Lung (tissue), 12 donors: ENCODE results near the gene PAK4. TPM values are rescaled to one million over a fixed set of nuclear protein-coding genes. Genes with fewer than 3 reads are reported as not detected.
A peak's percentile ranks its signal among the peaks of the same experiment; 100 is the strongest.

Experiments
- ATAC-seq: fragments of 200-7000 bp; cut with Tn5 transposase; one replicate; pipeline ENCODE4 v1.9.1; 2020; ENCODE audit warnings: moderate number of reproducible peaks; ENCODE audit not compliant: insufficient read depth, low FRiP score
- DNase-seq, 3 donors: peaks; one replicate each; pipeline ENCODE4 v3.0.0-alpha.2; 2013 to 2017
- H3K27ac ChIP-seq, 2 donors: one replicate each; pipeline ENCODE4 v1.5.1; 2013; ENCODE audit warnings: mild to moderate bottlenecking in 2 of 2, moderate library complexity in 2 of 2, control low read depth in 1 of 2, inconsistent platforms in 1 of 2, low read depth in 1 of 2, low read length in 1 of 2
- H3K27me3 ChIP-seq, 3 donors: one replicate each; pipeline ENCODE4 v1.5.1; 2013; ENCODE audit warnings: low read length in 2 of 3; ENCODE audit not compliant: control insufficient read depth in 3 of 3, insufficient read depth in 3 of 3
- H3K36me3 ChIP-seq, 4 donors: one replicate each; pipeline ENCODE4 v1.5.1; 2013; ENCODE audit warnings: low read length in 4 of 4, mild to moderate bottlenecking in 1 of 4, moderate library complexity in 1 of 4; ENCODE audit not compliant: control insufficient read depth in 4 of 4, insufficient read depth in 4 of 4
- H3K4me1 ChIP-seq, 5 donors: one replicate each; pipeline ENCODE4 v1.5.1; 2013; ENCODE audit warnings: low read length in 5 of 5, mild to moderate bottlenecking in 2 of 5, moderate library complexity in 1 of 5; ENCODE audit not compliant: control insufficient read depth in 5 of 5, insufficient read depth in 5 of 5
- H3K4me3 ChIP-seq: one replicate; pipeline ENCODE4 v1.5.1; 2013; ENCODE audit warnings: mild to moderate bottlenecking, control low read depth, moderate library complexity
- H3K9ac ChIP-seq, 2 donors: one replicate each; pipeline ENCODE4 v1.5.1; 2013; ENCODE audit warnings: low read length in 2 of 2, control low read depth in 1 of 2; ENCODE audit not compliant: insufficient read depth in 1 of 2
- H3K9me3 ChIP-seq, 4 donors: one replicate each; pipeline ENCODE4 v1.5.1; 2013; ENCODE audit warnings: low read length in 3 of 4, mild to moderate bottlenecking in 1 of 4, moderate library complexity in 1 of 4; ENCODE audit not compliant: control insufficient read depth in 4 of 4, insufficient read depth in 3 of 4
- CTCF ChIP-seq: IDR thresholded peaks from 2 replicates; pipeline ENCODE4 v1.5.1; 2012; ENCODE audit warnings: mild to moderate bottlenecking; ENCODE audit errors: control extremely low read depth, extremely low read depth
- WGBS, 2 donors: extraction: QIAGEN DNeasy Blood & Tissue Kit; methylation state at CpG; one replicate each; pipeline ENCODE4 v1.1.7; 2013; 5-methylcytosine and 5-hydroxymethylcytosine counted together
- polyA plus RNA-seq, 2 donors: library from polyadenylated mRNA; stranded (reverse); fragments of 200-250 nt; gene quantifications; one replicate each; pipeline ENCODE4 v1.2.1, GENCODE V29; 2013
- total RNA-seq, 2 donors: library from RNA; depleted of rRNA in 1 of 2; stranded (reverse); fragments of >200 nt in 1 of 2; gene quantifications; one replicate each; pipeline ENCODE4 v1.2.1, GENCODE V29; 2014 to 2021
- donor health status: control.
- donor health status: control.
- donor health status: Bipolar disorder and iron deficiency.
- donor health status: healthy.
- donor health status: DM: yes; HTN: yes; CAD: no.

The PAK4 gene
- total and polyA plus RNA-seq, 4 donors, result 23.2 to 60.8 (median 36.7) TPM

GRCh38 chr19:39195755-39196154 is 70.2 kb downstream of the PAK4 start:
- Histone ChIP-seq H3K4me3 (no peak overlapping the region), H3K4me1 (peaks cover 0 to 3% (median 0%) of the 10 kb centered on the region in 5 donors), H3K27me3 (peaks cover 0 to 24% (median 14%) of the 10 kb centered on the region in 3 donors), H3K9ac (no peak overlapping the region), H3K36me3 (no peaks in the 10 kb centered on the region), H3K9me3 (no peaks in the 10 kb centered on the region), H3K27ac (no peak overlapping the region)
- DNase-seq, result peak in 1 of 3 donors; percentile 21
- no peak for TF ChIP-seq CTCF
- 31 to 39% methylated on average over 9 of the region's 9 CpGs for WGBS, 2 donors
- no peak for ATAC-seq

GRCh38 chr19:39196320-39196719 is 70.7 kb downstream of the PAK4 start:
- Histone ChIP-seq H3K27me3 (peaks cover 0 to 24% (median 14%) of the 10 kb centered on the region in 3 donors), H3K27ac (no peak overlapping the region), H3K9ac (no peak overlapping the region), H3K9me3 (no peaks in the 10 kb centered on the region), H3K4me3 (no peak overlapping the region), H3K4me1 (peaks cover 0 to 5% (median 0%) of the 10 kb centered on the region in 5 donors), H3K36me3 (no peaks in the 10 kb centered on the region)
- DNase-seq (no peak), ATAC-seq (no peak)
- WGBS, 2 donors, result 21 to 25% methylated on average over 7 of the region's 7 CpGs
- TF ChIP-seq CTCF, result no peak

GRCh38 chr19:39196860-39197562 is 71.4 kb downstream of the PAK4 start, which contains the start of gene NCCRP1:
TSS of gene NCCRP1 (plus strand) at chr19:39196964. CDS start at chr19:39196983, 19 bp downstream.
- DNase-seq (no peak), ATAC-seq (no peak)
- TF ChIP-seq CTCF, result no peak
- WGBS, 2 donors, result 1 to 4% methylated on average over 28 to 51 of the region's 51 CpGs
- Histone ChIP-seq H3K4me1 (peaks cover 0 to 5% (median 0%) of the 10 kb centered on the region in 5 donors), H3K27ac (no peak within 1 kb of the TSS), H3K36me3 (no peaks in the 10 kb centered on the region), H3K27me3 (peaks cover 0 to 28% (median 14%) of the 10 kb centered on the region in 3 donors), H3K9ac (no peak within 1 kb of the TSS), H3K4me3 (no peak within 1 kb of the TSS), H3K9me3 (no peaks in the 10 kb centered on the region)

GRCh38 chr19:39197808-39198207 is 72.2 kb downstream of the PAK4 start:
- Histone ChIP-seq H3K9ac (no peak overlapping the region), H3K4me1 (peaks cover 0 to 5% (median 0%) of the 10 kb centered on the region in 5 donors), H3K27me3 (peaks cover 0 to 34% (median 18%) of the 10 kb centered on the region in 3 donors), H3K27ac (no peak overlapping the region), H3K4me3 (no peak overlapping the region), H3K9me3 (no peaks in the 10 kb centered on the region), H3K36me3 (no peaks in the 10 kb centered on the region)
- no peak for DNase-seq
- whole genome bisulfite sequencing, 2 donors, result 52 to 63% methylated on average over 5 of the region's 5 CpGs
- no peak for ATAC-seq
- no peak for TF ChIP-seq CTCF
